Stimulated activated naive CD8-positive, alpha-beta T cell treated with anti-CD3 and anti-CD28 coated beads, Interleukin-15, amount 100 ng/mL, for 72 hours (primary cell): ENCODE measurements around the gene DISC1.
A peak's percentile ranks its signal among the peaks of the same experiment; 100 is the strongest.
"Not testable (repeated sequence)": the region's sequence is repeated elsewhere in the genome, so short reads cannot be mapped to it uniquely, and the experiment has no call there.

Experiments used
- ATAC-seq: fragments of 150-1000 bp; cut with Tn5 transposase; 2 replicates; pipeline ENCODE4 v1.10.0; 2021; ENCODE audit warnings: mild to moderate bottlenecking, moderate library complexity
- DNase-seq, 2 donors: peaks; one replicate each; pipeline ENCODE4 v3.0.0; 2021 to 2022
- H3K27ac Mint-ChIP-seq, 2 donors: one replicate each; pipeline ENCODE4 v1.8.0; 2022; ENCODE audit warnings: mild to moderate bottlenecking in 2 of 2, mixed read lengths in 2 of 2, moderate library complexity in 2 of 2
- H3K27me3 Mint-ChIP-seq: one replicate; pipeline ENCODE4 v1.8.0; 2022; ENCODE audit warnings: mixed read lengths
- H3K4me1 Mint-ChIP-seq: one replicate; pipeline ENCODE4 v1.8.0; 2022; ENCODE audit warnings: mild to moderate bottlenecking, mixed read lengths
- H3K4me3 Mint-ChIP-seq, 2 donors: one replicate each; pipeline ENCODE4 v1.8.0; 2022; ENCODE audit warnings: mild to moderate bottlenecking in 2 of 2, mixed read lengths in 2 of 2, moderate library complexity in 1 of 2
- H3K9me3 Mint-ChIP-seq, 2 donors: one replicate each; pipeline ENCODE4 v1.8.0; 2022; ENCODE audit warnings: mixed read lengths in 2 of 2

DISC1 gene

DNA sequence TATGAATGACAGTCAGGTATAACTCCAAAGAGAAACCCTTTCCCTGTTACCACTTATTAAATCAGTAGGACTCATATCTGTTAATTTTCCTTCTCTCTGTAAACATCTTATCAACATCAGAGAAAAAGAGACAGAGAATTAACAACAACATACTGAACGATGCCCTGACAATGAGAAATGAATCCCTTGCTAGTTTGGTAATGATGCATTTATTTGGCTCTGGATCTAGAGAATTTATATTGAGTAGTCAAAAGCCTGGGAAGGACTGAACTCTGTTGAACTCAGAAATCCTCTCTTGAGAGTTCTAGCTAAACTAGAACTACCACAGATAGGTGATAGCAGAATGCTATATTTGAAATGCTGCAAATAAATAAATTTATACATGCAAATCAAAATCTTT is 325.6 kb downstream of the DISC1 start:
- no peak overlapping the region for H3K27ac Mint-ChIP-seq
- no peak for DNase-seq
- no peaks in the 10 kb centered on the region for H3K27me3 Mint-ChIP-seq
- ATAC-seq, result no peak
- no peak overlapping the region for H3K4me3 Mint-ChIP-seq
- H3K9me3 Mint-ChIP-seq, result peaks cover 2 to 9% of the 10 kb centered on the region in 2 donors
- no peaks in the 10 kb centered on the region for H3K4me1 Mint-ChIP-seq

DNA sequence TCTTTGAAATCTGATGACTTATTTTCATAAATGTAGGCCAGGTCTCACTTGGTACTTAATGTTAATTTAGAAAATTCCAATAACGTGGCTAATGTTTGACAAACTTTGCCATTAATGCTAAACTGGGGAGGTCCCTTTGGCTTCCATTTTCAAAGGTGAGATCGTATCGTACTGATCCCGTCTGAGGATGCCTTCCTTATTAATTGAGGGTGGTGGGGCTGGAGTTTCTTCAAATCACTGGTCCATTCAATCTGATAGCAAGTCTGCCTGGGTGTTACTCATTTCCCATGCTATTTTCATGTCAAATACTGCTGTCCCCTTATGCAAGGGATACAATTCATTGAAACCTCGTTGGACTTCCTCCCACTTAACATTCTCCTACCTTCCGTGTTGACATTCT is 327.1 kb downstream of the DISC1 start:
- H3K27me3 Mint-ChIP-seq, result no peaks in the 10 kb centered on the region
- ATAC-seq (no peak), DNase-seq (no peak)
- peaks cover 0 to 4% of the 10 kb centered on the region in 2 donors for H3K9me3 Mint-ChIP-seq
- no peak overlapping the region for H3K27ac Mint-ChIP-seq
- H3K4me3 Mint-ChIP-seq, result no peak overlapping the region
- no peaks in the 10 kb centered on the region for H3K4me1 Mint-ChIP-seq

DNA sequence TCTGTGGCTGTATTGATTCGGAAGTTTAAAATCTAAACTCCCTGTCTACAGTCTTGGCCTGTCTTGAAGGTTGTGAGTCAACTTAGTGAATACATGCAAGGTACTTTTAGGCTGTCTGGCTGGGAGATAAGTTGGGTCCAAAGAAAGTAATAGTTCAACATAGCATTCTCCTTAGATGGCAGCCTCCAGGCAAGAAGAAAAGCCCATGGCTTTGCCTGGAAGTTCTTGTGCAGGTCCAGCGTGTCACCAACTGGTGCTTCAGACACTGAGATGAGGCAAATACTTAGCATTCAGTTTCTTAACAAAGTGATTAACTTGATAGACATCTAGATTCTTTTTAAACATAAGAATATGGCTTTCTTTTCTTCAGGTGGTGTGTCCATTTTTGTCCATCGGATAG is 328.2 kb downstream of the DISC1 start:
- peaks cover 0 to 4% of the 10 kb centered on the region in 2 donors for H3K9me3 Mint-ChIP-seq
- ATAC-seq, result no peak
- H3K27me3 Mint-ChIP-seq, result no peaks in the 10 kb centered on the region
- no peak overlapping the region for H3K4me3 Mint-ChIP-seq
- no peaks in the 10 kb centered on the region for H3K4me1 Mint-ChIP-seq
- DNase-seq, result no peak
- no peak overlapping the region for H3K27ac Mint-ChIP-seq

DNA sequence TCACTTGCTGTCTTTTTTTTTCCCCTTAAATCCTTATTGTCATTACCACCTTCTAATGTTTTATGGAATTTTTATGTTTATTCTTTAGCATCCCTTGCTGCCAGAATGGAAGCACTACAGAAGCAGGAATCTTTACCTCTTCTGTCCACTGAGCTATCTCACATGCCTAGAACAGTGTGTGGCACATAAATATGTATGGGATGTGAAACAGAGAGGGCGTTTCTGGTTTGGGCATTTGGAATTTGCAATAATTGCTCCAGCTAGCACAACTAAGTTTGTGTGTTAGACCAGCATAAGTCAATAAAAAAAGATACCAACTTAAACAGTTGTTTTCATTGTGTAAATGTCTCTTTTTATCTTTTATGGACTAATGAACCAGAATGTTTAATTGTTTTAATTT is 330.8 kb downstream of the DISC1 start:
- no peaks in the 10 kb centered on the region for H3K4me1 Mint-ChIP-seq
- no peak overlapping the region for H3K4me3 Mint-ChIP-seq
- peaks cover 0 to 4% of the 10 kb centered on the region in 2 donors for H3K9me3 Mint-ChIP-seq
- DNase-seq, result no peak
- no peaks in the 10 kb centered on the region for H3K27me3 Mint-ChIP-seq
- peak overlapping the region in 1 of 2 donors; percentile 27 for H3K27ac Mint-ChIP-seq
- no peak for ATAC-seq

DNA sequence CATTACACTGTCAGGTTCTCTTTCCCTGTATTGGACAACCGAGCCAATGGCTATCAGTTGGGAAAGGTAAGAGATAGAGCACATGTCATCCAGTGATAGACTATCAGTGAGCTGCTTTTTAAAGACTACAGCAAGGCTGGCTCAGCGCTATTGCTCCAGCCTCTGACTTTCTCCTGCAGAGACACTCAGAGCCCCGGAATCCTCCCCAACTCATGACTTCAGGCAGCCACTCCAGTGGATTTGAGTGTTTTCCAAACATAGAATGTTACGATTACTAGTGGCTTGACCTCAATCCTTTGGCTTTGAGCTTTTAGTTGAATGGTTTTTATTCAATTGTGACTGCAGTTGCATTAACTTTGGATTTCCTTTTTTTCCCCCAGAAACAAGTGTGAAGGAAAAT is 331.9 kb downstream of the DISC1 start:
- Mint-ChIP-seq H3K4me3 (no peak overlapping the region), H3K27ac (no peak overlapping the region), H3K27me3 (no peaks in the 10 kb centered on the region), H3K9me3 (peaks cover 0 to 4% of the 10 kb centered on the region in 2 donors), H3K4me1 (no peaks in the 10 kb centered on the region)
- no peak for ATAC-seq
- DNase-seq, result no peak

DNA sequence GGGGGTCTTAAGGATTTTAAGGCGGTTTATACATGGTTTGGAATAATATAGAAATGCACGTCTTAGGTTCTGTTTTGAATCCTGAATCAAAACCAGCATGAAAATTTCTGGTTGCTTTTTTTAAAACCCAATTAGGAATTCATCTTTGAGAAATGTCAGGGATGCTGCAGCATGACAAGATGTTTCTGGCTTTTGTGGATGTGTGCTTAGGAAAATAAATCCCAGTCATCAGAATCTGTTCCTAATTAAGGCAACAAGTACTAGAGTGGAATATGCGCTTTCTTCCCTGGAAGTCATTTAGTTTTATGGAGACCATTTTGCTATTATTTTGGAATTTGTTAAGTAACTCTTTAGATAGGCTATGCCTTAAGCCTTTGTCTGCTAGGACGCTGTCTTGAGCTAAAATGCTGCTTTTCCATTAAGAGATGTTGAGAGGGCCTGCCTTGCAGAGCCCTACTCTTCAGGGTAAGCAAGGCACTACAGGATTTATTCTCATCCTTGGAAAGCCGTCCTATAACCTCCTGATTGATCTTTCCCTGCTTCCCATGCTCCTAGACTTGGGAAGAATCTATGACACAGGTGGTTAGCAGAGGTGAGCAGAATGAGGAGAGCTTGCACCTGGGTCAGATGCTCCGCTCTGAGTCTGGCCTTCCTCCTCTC is 332.8 kb downstream of the DISC1 start:
- DNase-seq (no peak), ATAC-seq (no peak)
- no peaks in the 10 kb centered on the region for H3K4me1 Mint-ChIP-seq
- H3K9me3 Mint-ChIP-seq, result peaks cover 0 to 4% of the 10 kb centered on the region in 2 donors
- no peak overlapping the region for H3K4me3 Mint-ChIP-seq
- H3K27ac Mint-ChIP-seq, result no peak overlapping the region
- H3K27me3 Mint-ChIP-seq, result no peaks in the 10 kb centered on the region

DNA sequence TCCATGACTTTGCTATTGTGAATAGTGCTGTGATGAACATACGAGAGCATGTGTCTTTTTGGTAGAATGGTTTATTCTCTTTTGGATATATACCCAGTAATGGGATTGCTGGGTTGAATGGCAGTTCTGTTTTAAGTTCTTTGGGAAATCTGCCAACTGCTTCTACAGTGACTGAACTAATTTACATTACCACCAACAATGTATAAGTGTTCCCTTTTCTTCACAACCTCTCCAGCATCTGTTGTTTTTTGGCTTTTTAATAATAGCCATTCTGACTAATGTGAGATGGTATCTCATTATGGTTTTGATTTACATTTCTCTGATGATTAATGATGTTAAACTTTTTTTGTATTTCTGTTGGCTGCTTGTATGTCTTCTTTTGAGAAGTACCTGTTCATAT is 335.2 kb downstream of the DISC1 start:
- not testable (repeated sequence) for H3K9me3 Mint-ChIP-seq, H3K4me3 Mint-ChIP-seq, DNase-seq, ATAC-seq, H3K4me1 Mint-ChIP-seq, H3K27me3 Mint-ChIP-seq, H3K27ac Mint-ChIP-seq

DNA sequence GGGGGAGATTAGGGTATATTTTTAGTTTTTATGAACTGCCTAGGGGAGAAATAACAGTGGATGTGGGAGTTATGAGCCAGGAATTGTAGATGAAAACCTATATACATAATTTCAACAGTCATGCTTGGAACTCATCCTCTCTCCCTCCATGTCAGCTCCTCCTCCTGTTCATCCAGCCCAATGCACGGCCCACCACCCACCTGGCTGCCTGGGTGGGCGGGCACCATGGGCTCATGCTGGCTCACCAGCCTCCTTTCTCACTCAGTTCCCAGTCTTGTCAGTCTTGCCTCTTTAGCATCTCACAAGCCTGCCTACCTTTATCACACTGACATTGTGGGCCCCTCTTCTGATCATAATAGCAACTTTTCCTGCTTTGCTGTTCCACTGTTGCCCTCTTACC is 336.0 kb downstream of the DISC1 start:
- DNase-seq (no peak), ATAC-seq (no peak)
- H3K9me3 Mint-ChIP-seq, result no peaks in the 10 kb centered on the region
- no peaks in the 10 kb centered on the region for H3K27me3 Mint-ChIP-seq
- no peak overlapping the region for H3K4me3 Mint-ChIP-seq
- no peaks in the 10 kb centered on the region for H3K4me1 Mint-ChIP-seq
- H3K27ac Mint-ChIP-seq, result no peak overlapping the region

DNA sequence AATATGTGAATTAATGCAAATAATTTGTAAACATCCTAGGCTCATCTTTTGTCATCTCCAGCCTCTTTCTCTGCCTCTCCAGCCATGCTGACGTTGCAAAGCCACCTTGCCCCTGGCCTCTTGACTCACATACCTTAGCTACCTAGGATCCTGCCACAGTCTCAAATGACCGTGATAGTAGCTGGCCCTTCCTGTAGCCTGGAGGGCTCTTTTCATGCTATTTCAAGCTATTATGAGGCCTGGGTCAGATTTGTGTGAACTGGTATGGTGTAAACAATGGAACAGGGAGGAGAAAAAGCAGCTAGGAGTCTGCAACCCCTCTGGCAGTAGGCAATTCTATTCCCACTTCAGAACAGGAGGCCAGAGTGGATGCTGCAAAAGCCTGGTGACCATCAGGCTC is 337.7 kb downstream of the DISC1 start:
- no peak for DNase-seq
- Mint-ChIP-seq H3K4me3 (no peak overlapping the region), H3K27ac (no peak overlapping the region), H3K4me1 (no peaks in the 10 kb centered on the region), H3K9me3 (no peaks in the 10 kb centered on the region), H3K27me3 (no peaks in the 10 kb centered on the region)
- no peak for ATAC-seq

DNA sequence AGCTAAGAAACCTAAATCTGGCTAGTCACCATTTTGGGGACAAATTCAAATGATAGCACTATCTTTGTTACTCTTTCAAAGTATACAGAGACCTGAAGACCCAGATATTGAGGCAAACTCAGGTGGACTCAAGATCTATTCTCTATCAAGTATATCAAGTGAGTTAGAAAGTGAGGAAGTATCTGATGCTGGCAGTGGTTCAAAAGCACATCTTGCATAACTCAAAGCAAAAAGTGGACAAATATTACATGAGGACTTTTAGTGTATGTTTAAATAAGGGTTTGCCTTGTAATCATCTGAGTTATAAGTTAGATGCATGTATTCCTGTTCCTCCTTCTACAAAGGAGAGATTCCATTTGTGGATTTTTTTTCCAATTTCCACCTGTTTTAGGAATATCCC is 338.4 kb downstream of the DISC1 start:
- ATAC-seq (no peak), DNase-seq (no peak)
- Mint-ChIP-seq H3K27me3 (no peaks in the 10 kb centered on the region), H3K27ac (no peak overlapping the region), H3K9me3 (no peaks in the 10 kb centered on the region), H3K4me3 (no peak overlapping the region), H3K4me1 (no peaks in the 10 kb centered on the region)

DNA sequence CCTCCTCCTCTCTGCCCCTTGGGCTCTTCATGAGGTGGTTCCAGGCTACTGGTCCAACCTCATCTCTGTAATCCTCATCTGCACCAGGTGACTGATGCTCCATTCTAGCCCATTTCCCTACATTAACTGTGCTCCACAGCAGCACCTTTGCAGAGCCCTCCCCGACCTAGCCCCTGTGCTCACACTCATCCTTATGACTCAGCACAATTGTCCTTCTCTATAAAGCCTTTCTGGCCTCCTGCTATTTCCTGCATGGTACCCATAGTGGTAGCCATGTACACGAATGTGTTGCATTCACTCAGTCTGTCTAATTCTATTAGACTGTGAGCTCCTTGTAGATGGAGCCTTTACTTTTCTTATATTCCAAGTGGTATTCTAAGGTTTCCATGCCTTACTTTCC is 339.0 kb downstream of the DISC1 start:
- DNase-seq (no peak), ATAC-seq (no peak)
- Mint-ChIP-seq H3K4me1 (peaks cover 5% of the 10 kb centered on the region), H3K27ac (no peak overlapping the region), H3K4me3 (no peak overlapping the region), H3K9me3 (no peaks in the 10 kb centered on the region), H3K27me3 (no peaks in the 10 kb centered on the region)

DNA sequence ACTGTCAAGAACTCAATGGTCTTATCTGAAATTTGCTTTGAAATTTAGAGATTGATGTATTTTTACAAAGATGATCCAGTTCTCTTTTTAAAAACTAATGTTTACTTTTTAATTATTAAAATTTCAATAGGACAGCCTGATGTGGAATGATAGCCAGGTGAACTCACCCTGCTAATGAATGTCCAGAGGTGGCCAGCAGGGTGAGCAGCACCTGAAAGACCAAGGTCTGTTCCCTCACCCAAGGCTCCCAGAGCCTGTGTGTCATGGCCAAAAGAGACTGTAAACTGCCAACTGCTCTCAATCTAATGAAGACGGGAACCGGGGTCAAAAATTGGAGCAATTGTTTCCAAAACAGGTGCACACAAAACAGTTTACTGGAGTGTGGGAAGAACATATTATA is 340.4 kb downstream of the DISC1 start:
- Mint-ChIP-seq H3K27ac (no peak overlapping the region), H3K4me1 (peaks cover 18% of the 10 kb centered on the region), H3K27me3 (no peaks in the 10 kb centered on the region), H3K9me3 (no peaks in the 10 kb centered on the region), H3K4me3 (no peak overlapping the region)
- ATAC-seq (no peak), DNase-seq (no peak)

DNA sequence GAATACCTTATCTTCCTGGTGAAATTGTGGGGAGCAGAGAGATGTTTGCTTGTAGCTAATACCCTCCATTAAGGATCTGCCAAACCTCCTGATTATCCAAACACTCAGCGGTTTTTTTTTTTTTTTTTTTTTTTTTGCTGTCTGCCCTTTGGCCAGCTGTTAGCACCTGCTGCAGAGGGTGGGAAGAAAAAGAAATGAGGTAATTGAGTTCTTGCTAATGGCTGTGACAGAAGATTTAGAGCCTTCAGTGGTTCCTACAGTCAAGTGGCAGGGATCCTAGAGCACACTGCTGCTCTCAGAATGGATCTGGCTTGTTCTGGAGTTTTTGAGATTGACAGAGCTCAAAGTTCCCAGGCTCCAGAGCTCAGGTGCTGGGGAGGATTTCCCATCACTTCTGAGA is 342.5 kb downstream of the DISC1 start:
- ATAC-seq, result no peak
- Mint-ChIP-seq H3K27ac (no peak overlapping the region), H3K27me3 (no peaks in the 10 kb centered on the region), H3K4me1 (peaks cover 38% of the 10 kb centered on the region), H3K4me3 (no peak overlapping the region), H3K9me3 (no peaks in the 10 kb centered on the region)
- no peak for DNase-seq

DNA sequence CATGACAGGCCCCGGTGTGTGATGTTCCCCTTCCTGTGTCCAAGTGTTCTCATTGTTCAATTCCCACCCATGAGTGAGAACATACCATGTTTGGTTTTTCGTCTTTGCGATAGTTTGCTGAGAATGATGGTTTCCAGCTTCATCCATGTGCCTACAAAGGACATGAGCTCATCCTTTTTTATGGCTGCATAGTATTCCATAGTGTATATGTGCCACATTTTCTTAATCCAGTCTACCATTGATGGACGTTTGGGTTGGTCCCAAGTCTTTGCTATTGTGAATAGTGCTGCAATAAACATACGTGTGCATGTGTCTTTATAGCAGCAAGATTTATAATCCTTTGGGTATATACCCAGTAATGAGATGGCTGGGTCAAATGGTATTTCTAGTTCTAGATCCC is 343.2 kb downstream of the DISC1 start:
- H3K27ac Mint-ChIP-seq, H3K9me3 Mint-ChIP-seq, ATAC-seq, H3K27me3 Mint-ChIP-seq, H3K4me3 Mint-ChIP-seq, DNase-seq: not testable (repeated sequence)
- peaks cover 40% of the 10 kb centered on the region for H3K4me1 Mint-ChIP-seq

DNA sequence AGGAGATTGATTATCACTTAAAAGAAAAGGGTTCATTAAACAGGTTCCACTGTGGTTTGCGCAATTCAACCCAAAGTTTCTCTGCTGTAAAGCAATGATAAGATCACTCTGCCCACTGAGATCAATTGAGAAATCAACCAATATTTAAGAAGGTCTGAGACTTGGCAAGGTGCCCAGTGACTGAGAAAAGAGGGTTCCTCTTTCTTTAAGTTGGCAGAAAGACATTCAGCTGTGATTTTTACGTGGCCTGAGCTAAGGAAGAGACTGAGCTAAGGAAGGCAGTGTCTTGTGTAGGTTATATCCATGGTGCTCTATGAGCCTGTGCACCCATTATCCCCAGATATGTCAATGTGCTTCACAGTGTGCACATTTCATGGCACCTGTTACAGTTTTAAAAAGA is 344.1 kb downstream of the DISC1 start:
- DNase-seq, result no peak
- ATAC-seq, result no peak
- H3K4me3 Mint-ChIP-seq, result no peak overlapping the region
- no peak overlapping the region for H3K27ac Mint-ChIP-seq
- peaks cover 0 to 4% of the 10 kb centered on the region in 2 donors for H3K9me3 Mint-ChIP-seq
- peaks cover 40% of the 10 kb centered on the region for H3K4me1 Mint-ChIP-seq
- H3K27me3 Mint-ChIP-seq, result no peaks in the 10 kb centered on the region

DNA sequence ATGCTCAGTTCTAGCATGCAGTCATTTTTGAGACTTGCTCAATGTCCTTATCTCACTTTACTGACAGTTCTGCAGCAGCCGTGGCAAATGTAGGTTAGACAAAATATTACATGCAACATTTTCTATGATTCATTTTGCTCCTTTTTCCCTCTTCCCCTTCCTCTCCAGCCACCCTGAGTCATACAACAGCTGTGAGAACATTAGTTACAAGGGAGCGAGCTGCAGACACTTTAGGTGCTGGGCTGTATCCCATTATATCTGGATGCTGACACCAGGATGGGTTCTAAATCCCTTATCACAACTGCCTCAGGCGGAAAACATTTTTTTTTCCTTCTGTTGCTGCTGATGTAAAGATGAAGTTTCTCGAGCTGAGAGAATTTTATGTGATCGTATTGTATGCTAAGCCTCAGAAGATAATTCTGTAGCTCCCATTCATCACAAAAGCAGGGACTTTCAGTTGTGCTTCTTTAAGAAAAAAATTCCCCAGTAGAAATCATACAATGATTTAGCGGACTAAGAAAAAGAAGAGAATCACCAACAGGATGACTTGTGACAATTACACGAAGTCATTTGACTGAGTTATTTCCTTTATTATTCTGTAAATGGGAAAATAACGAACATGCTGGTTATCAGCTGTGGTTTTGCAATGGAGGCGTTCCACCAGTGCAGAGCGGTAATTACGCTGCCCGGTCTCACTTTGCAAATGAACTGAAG is 345.0 kb downstream of the DISC1 start:
- Mint-ChIP-seq H3K4me3 (no peak overlapping the region), H3K27ac (no peak overlapping the region), H3K27me3 (no peaks in the 10 kb centered on the region), H3K4me1 (peaks cover 40% of the 10 kb centered on the region), H3K9me3 (peaks cover 0 to 4% of the 10 kb centered on the region in 2 donors)
- ATAC-seq (no peak), DNase-seq (no peak)

DNA sequence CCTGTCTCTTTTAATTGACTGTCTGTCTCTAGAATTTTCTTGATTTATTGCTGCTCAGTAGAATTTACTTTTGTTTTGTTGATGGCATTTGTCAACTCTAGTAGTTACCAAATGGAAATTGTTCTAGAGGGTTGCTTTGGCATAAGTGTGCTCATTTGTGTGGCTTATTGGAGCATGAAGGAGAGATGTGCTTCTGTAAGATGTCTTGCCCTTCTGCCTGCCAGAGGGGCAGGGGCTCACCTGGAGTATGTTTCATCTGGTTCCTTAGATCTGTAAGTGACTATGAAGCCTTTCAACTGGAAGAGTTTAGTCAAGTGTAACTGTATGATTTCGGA is 345.5 kb downstream of the DISC1 start:
- H3K4me3 Mint-ChIP-seq, result no peak overlapping the region
- no peak overlapping the region for H3K27ac Mint-ChIP-seq
- no peaks in the 10 kb centered on the region for H3K27me3 Mint-ChIP-seq
- peaks cover 1 to 4% of the 10 kb centered on the region in 2 donors for H3K9me3 Mint-ChIP-seq
- DNase-seq (no peak), ATAC-seq (no peak)
- peaks cover 40% of the 10 kb centered on the region for H3K4me1 Mint-ChIP-seq
